Kasumi-1 (cell line): ENCODE results near the gene MARK3.
"Not testable (repeated sequence)": the region's sequence is repeated elsewhere in the genome, so short reads cannot be mapped to it uniquely, and the experiment has no call there.

ENCODE experiments used
- DNase-seq, 2 experiments: peaks; one replicate each; lab custom pipeline; 2025; lab: John Stamatoyannopoulos, UW

The MARK3 gene

GRCh38 chr14:103514596-103515421 lies 129.6 kb downstream of the MARK3 start:
- no peak for DNase-seq

GRCh38 chr14:103516426-103517173 lies 131.4 kb downstream of the MARK3 start:
- DNase-seq, result peak; percentile 20 to 22

GRCh38 chr14:103517174-103517566 lies 132.0 kb downstream of the MARK3 start:
- no peak for DNase-seq

- no peak for DNase-seq
These were observed 132.7 kb downstream of the MARK3 start for GRCh38 chr14:103517721-103518421.

- DNase-seq, result peak; percentile 41 to 43
These were observed 133.3 kb downstream of the MARK3 start for GRCh38 chr14:103518422-103519042.

- DNase-seq, result peak; percentile 85 to 88
These were observed 134.0 kb downstream of the MARK3 start for GRCh38 chr14:103519043-103519836.

GRCh38 chr14:103519837-103520212 lies 134.6 kb downstream of the MARK3 start:
- DNase-seq, result no peak

- DNase-seq, result no peak
These were observed 135.0 kb downstream of the MARK3 start for GRCh38 chr14:103520269-103520656.

GRCh38 chr14:103520657-103521437 lies 135.6 kb downstream of the MARK3 start:
- DNase-seq, result peak; percentile 48 to 69

- no peak for DNase-seq
These were observed 136.3 kb downstream of the MARK3 start for GRCh38 chr14:103521438-103521950.

- no peak for DNase-seq
These were observed 136.8 kb downstream of the MARK3 start for GRCh38 chr14:103521951-103522563.

- peak; percentile 41 to 61 for DNase-seq
These were observed 137.7 kb downstream of the MARK3 start, which contains the start of gene CKB for GRCh38 chr14:103522649-103523574. Gene CKB (minus strand): TSS chr14:103522830. CDS start chr14:103522493, 337 bp downstream.

GRCh38 chr14:103523575-103523954 lies 138.3 kb downstream of the MARK3 start:
- no peak for DNase-seq

- no peak for DNase-seq
These were observed 139.1 kb downstream of the MARK3 start for GRCh38 chr14:103524002-103524935.

- not testable (repeated sequence) for DNase-seq
These were observed 140.4 kb downstream of the MARK3 start for GRCh38 chr14:103525430-103526246.

- peak; percentile 68 to 78 for DNase-seq
These were observed 141.2 kb downstream of the MARK3 start for GRCh38 chr14:103526247-103526913.
